COR-L47 (cell line): ENCODE results near the gene DLL4.
"Not testable (repeated sequence)": the region's sequence is repeated elsewhere in the genome, so short reads cannot be mapped to it uniquely, and the experiment has no call there.

ENCODE experiments used
- DNase-seq: peaks from one replicate; lab custom pipeline; 2025; lab: John Stamatoyannopoulos, UW

DLL4 gene

GRCh38 chr15:40958723-40959122 is 29.6 kb downstream of the DLL4 start:
- DNase-seq: no peak

DNA sequence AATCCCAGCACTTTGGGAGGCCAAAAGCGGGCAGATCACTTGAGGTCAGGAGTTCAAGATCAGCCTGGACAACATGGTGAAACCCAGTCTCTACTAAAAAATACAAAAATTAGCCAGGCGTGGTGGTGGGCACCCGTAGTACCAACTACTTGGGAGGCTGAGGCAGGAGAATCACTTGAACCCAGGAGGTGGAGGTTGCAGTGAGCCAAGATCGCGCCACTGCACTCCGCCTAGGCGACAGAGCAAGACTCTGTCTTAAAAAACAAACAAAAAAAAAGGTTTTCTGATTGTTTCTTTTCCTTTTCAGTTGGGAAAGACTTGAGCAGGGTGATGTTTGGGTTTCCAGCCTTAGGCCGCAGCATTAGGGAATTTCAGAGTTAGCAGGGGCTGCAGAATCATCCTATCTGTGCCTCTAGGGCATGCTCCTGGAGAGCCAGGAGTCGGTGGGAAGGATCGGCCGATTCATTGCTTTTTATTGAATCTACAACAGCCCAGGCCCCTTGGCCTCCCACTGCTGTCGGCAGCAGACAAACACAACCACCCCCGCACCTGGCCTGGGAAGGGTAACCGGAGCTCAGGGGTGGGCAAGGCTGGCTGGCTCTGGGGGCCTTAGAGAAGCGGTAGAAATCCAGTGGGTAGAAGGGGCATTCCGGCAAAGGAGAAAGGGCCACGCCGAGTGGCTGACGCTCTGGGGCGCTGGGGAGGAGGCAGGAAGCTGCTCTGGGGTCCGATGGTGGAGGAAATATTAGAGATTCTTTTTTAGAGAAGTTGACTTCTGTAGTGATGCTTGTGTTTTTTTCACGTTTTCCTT is 30.4 kb downstream of the DLL4 start:
- DNase-seq: no peak

DNA sequence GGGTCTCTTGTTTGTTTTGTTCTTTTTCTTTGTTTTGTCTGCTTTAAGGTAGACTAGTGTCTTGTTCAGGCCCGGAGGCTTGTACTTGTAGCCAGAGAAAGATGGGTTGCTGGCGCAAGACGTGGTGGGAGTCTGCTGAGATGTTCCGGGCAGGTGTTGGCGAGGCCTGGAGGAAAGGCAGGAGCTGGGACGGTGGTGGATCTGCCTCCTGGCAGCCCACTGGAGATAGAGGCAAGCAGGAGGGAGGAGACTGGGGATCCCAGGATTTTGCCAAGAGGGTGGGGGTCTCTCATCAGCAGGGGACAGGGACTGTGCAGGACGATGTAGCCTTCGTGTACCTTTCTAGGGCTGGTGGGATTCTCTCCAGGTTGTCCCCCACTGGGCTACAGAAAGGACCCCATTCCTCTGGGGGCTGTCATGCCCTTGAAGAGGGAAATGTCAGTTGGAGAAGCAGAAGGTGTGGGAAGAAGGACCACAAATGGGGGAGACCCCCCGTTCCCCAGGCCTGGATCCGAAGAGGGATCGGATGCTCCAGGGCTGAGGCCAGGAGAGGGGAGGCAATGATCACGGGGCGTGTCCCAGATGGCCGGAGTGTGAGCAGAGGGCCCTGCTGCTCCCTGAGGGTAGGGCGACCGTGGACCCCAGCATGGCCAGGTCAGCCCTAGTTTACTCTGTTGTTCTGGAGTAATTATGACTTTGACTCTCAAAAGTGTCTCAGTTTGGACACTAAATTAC is 31.2 kb downstream of the DLL4 start:
- no peak for DNase-seq

- no peak for DNase-seq
Observed at GRCh38 chr15:40960925-40961324, 31.8 kb downstream of the DLL4 start.

DNA sequence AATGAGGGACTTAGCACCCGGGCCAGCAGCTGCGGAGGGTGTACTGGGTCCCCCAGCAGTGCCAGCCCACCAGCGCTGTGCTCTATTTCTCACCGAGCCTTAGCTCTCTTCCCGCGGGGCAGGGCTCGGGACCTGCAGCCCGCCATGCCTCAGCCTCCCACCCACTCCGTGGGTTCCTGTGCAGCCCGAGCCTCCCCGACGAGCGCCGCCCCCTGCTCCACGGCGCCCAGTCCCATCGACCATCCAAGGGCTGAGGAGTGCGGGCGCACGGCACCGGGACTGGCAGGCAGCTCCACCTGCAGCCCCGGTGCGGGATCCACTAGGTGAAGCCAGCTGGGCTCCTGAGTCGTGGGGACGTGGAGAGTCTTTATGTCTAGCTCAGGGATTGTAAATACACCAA is 32.6 kb downstream of the DLL4 start:
- DNase-seq: not testable (repeated sequence)

DNA sequence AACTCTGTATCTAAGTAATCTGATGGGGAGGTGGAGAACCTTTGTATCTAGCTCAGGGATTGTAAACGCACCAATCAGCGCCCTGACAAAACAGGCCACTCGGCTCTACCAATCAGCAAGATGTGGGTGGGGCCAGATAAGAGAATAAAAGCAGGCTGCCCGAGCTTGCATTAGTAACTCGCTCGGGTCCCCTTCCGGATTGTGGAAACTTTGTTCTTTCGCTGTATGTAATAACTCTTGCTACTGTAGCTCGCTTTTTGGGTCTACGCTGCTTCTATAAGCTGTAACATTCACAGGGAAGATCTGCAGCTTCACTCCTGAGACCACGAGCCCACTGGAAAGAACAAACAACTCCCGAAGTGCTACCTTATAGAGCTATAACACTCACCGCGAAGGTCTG is 33.2 kb downstream of the DLL4 start:
- not testable (repeated sequence) for DNase-seq

DNA sequence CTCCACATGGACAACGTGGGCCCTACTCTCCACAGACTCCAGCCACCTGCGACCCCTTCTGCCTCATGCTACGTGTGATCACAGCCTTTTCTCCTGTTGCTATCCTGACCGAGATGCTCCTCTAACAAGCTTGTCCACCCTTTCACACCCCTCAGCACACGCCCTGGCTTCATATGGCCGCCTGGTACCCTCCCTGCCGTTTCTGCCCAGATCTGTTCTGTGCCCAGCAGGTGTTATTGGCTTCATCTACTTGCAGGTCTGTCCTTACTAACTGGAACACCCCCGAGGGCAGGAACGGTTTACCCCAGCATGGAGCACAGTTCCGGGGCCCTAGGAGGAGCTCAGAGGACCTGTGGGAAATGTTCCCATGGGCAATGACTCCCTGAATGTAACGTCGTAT is 34.1 kb downstream of the DLL4 start:
- no peak for DNase-seq

DNA sequence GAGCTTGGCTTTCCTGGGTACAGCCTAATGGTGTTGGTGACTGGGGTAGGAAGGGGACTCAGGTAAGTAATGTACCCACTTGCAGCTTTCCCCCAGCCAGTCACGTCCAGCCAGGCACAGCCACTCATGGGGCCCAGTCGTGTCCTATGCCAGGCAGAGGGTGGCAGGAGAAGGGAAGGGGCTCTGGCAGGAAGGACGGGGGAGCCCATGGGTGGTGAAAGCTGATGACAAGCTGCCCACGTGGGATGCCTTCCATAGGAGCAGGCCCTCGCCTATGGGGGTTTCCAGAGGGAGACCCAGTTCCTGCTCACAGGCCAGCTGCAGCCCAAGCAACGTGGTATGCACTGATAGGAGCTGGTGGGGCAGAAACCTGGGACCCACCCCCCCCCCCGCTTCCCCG is 34.9 kb downstream of the DLL4 start:
- no peak for DNase-seq

GRCh38 chr15:40964634-40965033 is 35.5 kb downstream of the DLL4 start:
- DNase-seq: no peak

DNA sequence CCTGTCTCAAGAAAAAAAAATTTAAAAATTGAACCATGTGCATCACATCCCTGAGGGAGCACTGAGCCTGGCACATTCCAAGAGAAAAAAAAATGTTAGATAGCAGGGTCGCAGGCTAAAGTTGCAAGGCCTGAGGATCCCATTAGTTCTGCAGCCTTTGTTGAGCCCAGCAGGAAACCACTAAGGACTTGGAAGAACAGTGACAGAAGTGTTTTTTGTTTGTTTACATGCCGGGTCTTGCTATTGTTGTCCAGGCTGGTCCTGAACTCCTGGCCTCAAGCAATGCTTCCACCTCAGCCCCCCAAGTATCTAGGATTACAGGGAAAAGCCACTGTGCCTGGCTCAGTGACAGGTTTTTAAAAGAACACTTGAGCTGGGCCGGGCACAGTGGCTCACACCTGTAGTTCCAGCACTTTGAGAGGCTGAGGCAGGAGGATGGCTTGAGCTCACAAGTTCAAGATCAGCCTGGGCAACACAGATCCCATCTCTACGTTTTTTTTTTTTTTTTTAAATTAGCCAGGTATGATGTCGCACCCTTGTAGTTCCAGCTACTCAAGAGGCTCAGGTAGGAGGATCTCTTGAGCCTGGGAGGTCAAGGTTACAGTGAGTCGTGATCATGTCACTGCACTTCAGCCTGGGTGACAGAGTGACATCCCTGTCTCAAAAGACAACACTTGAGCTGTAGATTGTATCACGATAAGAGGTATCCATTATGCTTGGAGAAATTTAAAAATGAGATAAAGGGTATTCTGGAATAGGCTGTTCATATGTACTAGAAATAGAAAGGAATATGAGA is 39.3 kb downstream of the DLL4 start:
- DNase-seq: no peak

GRCh38 chr15:40969363-40969762 is 40.2 kb downstream of the DLL4 start:
- no peak for DNase-seq

- no peak for DNase-seq
Observed at GRCh38 chr15:40974879-40975278, 45.7 kb downstream of the DLL4 start.

- DNase-seq: no peak
Observed at GRCh38 chr15:40976819-40977218, 47.7 kb downstream of the DLL4 start.

- no peak for DNase-seq
Observed at GRCh38 chr15:40978141-40978540, 49.0 kb downstream of the DLL4 start.

DNA sequence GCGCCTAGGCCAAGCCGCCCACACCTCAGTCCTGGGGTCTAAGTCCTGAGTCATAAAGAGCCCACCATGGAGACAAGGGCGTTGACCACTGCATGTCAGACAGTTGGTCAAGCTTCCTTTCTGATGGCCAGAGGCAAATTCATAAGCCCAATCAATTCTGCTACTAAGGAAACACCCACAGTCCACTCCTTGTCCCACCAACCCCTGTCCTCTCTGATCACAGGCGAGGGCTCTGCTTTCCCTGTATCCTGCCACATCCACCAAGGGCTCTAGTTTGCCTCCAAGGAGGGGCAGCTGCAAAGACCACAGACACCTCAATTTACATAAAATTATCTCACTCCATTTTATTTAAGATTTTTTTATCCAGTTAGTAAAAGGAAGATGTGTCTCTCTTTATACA is 49.4 kb downstream of the DLL4 start:
- DNase-seq: no peak

GRCh38 chr15:40981186-40981585 is 52.0 kb downstream of the DLL4 start:
- no peak for DNase-seq

DNA sequence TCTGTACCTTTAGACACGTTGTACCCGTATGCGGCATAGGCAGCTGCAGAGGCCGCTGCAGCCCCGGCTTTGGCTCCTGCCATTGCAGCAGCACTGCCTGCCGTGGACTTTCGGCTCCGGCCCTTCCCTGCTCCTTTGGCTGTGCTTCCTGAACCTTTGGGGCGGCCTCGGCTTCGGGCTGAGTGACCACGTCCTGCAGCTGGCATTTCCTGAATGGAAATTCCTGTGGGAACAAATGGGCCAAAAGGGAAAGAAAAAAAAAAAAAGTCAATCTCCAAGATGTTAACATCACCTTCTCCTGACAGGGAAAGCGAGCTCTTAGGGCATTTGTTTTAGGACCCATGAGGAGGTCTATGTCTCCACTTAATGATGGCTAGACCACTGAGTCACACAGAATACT is 53.7 kb downstream of the DLL4 start:
- DNase-seq: no peak

DNA sequence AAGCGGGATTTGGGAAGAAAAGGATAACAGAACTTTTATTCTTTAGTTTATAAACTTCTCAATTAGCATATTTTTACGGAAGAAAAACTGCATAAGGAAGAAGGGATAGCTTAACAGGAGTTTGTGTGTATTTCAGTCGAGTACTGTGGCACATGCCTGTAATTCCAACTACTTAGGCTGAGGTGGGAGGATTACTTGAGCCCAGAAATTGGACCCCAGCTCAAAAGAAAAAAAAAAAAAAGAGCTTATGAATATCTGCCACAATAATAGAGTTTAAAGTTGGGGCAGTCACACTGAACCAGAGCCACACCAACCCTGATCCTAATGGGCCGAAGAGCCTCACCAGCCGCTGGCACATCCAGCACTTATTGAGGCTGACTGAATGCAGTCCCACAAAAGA is 55.3 kb downstream of the DLL4 start:
- no peak for DNase-seq

GRCh38 chr15:40984964-40985363 is 55.8 kb downstream of the DLL4 start:
- no peak for DNase-seq

DNA sequence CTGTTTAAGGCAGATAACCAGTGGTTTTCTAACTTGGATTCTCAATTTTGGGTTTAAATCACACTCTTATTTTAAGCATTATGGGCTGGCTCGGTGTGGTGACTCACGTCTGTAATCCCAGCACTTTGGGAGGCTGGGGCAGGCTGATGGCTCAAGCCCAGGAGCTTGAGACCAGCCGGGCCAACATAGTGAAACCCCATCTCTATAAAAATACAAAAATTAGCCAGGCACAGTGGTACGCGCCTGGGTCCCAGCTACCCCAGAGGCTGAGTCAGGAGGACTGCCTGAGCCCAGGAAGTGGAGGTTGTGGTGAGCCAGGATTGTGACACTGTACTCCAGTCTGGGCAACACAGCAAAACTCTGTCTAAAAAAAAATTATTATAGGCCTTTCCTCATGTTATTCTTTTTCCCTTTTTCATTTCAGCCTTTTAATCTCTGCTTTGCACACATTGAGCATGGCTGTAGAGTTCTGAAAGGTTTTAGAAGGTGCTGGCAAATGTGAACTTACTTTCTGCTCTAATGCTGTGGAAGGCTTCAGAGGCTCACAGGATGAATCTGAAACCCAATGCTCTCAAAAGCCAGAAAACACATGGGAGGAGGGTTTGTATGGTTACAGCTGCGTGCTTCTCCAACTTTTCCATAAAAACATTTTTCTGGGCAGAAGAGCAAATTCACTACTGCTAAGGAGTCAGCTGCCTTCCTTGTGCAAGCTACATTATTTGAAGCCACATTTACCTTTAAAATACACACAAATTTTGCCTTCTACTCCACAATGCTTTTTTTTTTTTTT is 56.6 kb downstream of the DLL4 start:
- DNase-seq: no peak

DNA sequence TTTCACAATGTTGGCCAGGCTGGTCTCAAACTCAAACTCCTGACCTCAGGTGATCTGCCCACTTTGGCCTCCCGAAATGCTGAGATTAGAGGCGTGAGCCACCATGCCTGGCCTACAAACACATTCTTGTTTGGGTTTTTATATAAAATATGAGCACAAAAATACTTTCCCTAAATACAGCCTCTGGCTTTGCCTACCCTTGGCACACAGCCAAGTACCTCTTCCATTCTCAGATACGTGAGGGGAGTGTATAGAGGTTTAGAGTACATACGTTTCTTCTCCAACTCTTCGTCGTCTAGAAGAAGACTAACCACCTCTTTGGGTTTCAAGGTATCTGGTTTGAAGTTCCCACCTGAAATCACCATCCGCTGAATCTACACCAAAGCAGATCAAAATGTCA is 57.7 kb downstream of the DLL4 start:
- no peak for DNase-seq

DNA sequence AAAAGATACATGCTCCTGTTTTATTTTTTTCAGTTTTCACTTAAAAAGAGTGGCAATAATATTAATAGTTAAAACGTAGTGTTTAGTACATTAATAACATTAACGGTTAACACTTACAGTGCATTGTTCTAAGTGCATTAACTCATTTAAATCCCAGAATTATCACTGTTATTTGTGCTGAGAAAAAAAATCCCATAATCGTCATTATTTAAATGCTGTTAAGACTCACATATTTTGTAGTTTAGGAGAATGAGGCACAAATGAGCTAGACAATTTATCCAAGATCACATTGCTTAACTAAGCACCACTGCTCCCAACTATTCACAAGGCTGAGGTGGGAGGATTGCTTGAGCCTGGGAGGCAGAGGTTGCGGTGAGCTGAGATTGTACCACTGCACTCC is 59.0 kb downstream of the DLL4 start:
- no peak for DNase-seq
